Measurements from ENCODE around the gene LRGUK. TPM values are rescaled to one million over a fixed set of nuclear protein-coding genes. Genes with fewer than 3 reads are reported as not detected.

LRGUK gene
- total and polyA plus RNA-seq, 8 donors = 0.43 to 1.6 (median 0.90) TPM

- Histone ChIP-seq H3K27ac (no peak overlapping the region), H3K4me3 (no peak overlapping the region), H3K27me3 (no peaks in the 10 kb centered on the region), H3K4me1 (no peaks in the 10 kb centered on the region), H3K9me3 (no peaks in the 10 kb centered on the region), H3K36me3 (no peaks in the 10 kb centered on the region)
- FAIRE-seq (no peak), ATAC-seq (no peak), DNase-seq (no peak)
- WGBS, 2 donors = 81 to 83% methylated on average over 4 of the region's 4 CpGs
- intact Hi-C loops (cut with DNase I) = no loop called here
- TF ChIP-seq, protein P1, sequence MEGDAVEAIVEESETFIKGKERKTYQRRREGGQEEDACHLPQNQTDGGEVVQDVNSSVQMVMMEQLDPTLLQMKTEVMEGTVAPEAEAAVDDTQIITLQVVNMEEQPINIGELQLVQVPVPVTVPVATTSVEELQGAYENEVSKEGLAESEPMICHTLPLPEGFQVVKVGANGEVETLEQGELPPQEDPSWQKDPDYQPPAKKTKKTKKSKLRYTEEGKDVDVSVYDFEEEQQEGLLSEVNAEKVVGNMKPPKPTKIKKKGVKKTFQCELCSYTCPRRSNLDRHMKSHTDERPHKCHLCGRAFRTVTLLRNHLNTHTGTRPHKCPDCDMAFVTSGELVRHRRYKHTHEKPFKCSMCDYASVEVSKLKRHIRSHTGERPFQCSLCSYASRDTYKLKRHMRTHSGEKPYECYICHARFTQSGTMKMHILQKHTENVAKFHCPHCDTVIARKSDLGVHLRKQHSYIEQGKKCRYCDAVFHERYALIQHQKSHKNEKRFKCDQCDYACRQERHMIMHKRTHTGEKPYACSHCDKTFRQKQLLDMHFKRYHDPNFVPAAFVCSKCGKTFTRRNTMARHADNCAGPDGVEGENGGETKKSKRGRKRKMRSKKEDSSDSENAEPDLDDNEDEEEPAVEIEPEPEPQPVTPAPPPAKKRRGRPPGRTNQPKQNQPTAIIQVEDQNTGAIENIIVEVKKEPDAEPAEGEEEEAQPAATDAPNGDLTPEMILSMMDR (IDR thresholded peaks at IDR 0.05) = no peak
Measured at GRCh38 chr7:134089446-134089845, 37.7 kb upstream of the LRGUK start.

- Histone ChIP-seq H3K4me1 (no peaks in the 10 kb centered on the region), H3K27ac (no peak overlapping the region), H3K4me3 (no peak overlapping the region), H3K36me3 (no peaks in the 10 kb centered on the region), H3K27me3 (no peaks in the 10 kb centered on the region), H3K9me3 (no peaks in the 10 kb centered on the region)
- ATAC-seq (no peak), DNase-seq (no peak), FAIRE-seq (no peak)
- TF ChIP-seq, protein P1 (IDR thresholded peaks at IDR 0.05) = no peak
- WGBS, 2 donors = 90 to 94% methylated on average over 4 of the region's 4 CpGs
- intact Hi-C loops (cut with DNase I) = no loop called here
Measured at GRCh38 chr7:134098072-134098471, 29.1 kb upstream of the LRGUK start.

- no peak for DNase-seq
- TF ChIP-seq, protein P1 (IDR thresholded peaks at IDR 0.05) = no peak
Measured at GRCh38 chr7:134101716-134102115, 25.4 kb upstream of the LRGUK start.

DNA sequence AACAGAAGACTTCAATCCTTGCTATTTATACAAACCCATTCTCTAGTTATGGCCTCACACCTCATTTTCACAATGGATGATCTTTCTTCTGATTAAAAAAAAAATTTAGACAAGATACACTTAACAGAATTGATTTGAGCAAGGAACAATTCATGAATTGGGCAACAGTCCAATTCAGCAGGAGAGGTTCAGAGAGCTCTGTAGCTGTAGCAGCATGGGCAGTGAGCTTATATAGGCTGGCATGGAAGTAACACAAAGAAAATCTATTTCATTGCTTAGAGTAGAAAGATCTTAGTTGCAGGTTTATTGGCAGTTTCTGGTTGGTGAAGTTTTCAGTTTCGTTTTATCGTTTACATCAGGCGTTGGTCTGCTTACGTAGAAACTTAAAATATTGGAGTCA, 23.0 kb upstream of the LRGUK start:
- no peak overlapping the region for H3K27ac ChIP-seq
- no peak overlapping the region for H3K4me3 ChIP-seq
- H3K9me3 ChIP-seq = no peaks in the 10 kb centered on the region
- FAIRE-seq = no peak
- no peaks in the 10 kb centered on the region for H3K4me1 ChIP-seq
- intact Hi-C loops (cut with DNase I) = no loop called here
- no peak for DNase-seq
- TF ChIP-seq, protein P1 (IDR thresholded peaks at IDR 0.05) = no peak
- H3K36me3 ChIP-seq = no peaks in the 10 kb centered on the region
- WGBS, 2 donors = 98 to 99% methylated on average over 4 of the region's 4 CpGs
- no peak for ATAC-seq
- no peaks in the 10 kb centered on the region for H3K27me3 ChIP-seq

More at GRCh38 chr7:134101716-134102115, 25.4 kb upstream of the LRGUK start:
- Histone ChIP-seq H3K27ac (no peak overlapping the region), H3K36me3 (no peaks in the 10 kb centered on the region), H3K4me1 (no peaks in the 10 kb centered on the region), H3K27me3 (no peaks in the 10 kb centered on the region), H3K9me3 (no peaks in the 10 kb centered on the region), H3K4me3 (no peak overlapping the region)
- ATAC-seq = no peak
- intact Hi-C loops (cut with DNase I) = no loop called here
- FAIRE-seq = no peak
- 41 to 54% methylated on average over 3 of the region's 3 CpGs for WGBS, 2 donors

DNA sequence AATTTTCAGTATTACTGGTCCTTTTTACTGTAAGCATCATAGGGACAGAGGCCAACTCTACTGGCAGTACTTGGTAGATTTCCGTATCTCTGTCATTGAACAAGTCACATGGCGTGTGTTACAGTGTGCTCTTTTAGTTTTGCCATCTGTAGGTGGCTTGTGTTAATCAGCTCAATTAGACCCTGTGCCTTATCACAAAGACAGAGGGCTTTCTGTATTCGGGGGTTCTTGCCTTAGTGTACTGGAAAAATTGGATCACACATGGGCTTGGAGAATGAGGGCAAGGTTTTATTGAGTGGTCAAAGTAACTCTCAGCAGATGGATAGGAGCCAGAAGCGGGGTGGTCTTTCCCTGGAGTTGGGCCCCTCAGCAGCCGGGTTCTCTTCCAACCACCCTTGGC, 21.3 kb upstream of the LRGUK start:
- H3K27me3 ChIP-seq = no peaks in the 10 kb centered on the region
- no peaks in the 10 kb centered on the region for H3K36me3 ChIP-seq
- no peak for ATAC-seq
- H3K27ac ChIP-seq = no peak overlapping the region
- DNase-seq = no peak
- TF ChIP-seq, protein P1 (IDR thresholded peaks at IDR 0.05) = no peak
- FAIRE-seq = no peak
- H3K9me3 ChIP-seq = no peaks in the 10 kb centered on the region
- WGBS, 2 donors = 90 to 96% methylated on average over 5 of the region's 5 CpGs
- H3K4me1 ChIP-seq = no peaks in the 10 kb centered on the region
- no peak overlapping the region for H3K4me3 ChIP-seq
- intact Hi-C loops (cut with DNase I) = no loop called here
